LNCAP (cell line): ENCODE data around the gene EN1.

ENCODE experiments used
- CTCF ChIP-seq: fragments of 450-650 bp; IDR thresholded peaks from 2 replicates; pipeline ENCODE4 v1.5.1; 2017; ENCODE audit warnings: mild to moderate bottlenecking

The EN1 gene

GRCh38 chr2:118854507-118855345 lies 7.3 kb upstream of the EN1 start:
- no peak for TF ChIP-seq CTCF

DNA sequence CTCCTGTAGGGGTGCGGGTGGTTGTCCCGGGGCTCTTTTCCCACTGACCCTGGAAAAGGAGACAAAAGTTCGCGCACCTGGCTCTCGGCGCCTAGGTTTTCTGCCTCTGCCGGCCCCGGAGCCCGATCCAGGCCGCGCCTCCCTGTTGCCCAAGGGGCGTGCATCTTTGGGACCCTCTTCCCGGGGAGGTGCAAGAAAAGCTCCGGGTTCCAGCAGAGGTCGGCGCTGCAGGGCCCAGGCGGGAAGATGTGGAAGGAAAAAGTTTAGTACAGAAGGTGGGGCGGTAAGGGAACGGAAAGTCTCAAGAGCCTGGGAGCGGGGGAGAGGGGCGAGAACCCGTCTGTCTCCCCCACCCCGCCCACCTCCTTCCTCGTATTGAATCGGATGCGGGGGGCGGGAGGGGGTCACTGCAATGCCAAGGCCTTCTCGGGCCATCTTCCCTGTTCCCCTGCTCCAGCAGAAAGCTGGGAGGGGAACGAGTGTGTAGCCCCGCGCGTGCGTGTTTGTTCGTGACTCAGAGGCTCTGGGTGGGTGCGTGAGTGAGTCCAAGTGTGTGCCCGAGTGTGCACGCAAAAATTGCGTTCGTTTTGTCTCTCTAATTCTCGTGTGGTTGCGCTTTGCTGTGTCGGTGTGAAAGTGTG lies 6.3 kb upstream of the EN1 start:
- no peak for TF ChIP-seq CTCF

- no peak for TF ChIP-seq CTCF
These were observed 5.7 kb upstream of the EN1 start for GRCh38 chr2:118853129-118853640.

- TF ChIP-seq CTCF, result no peak
These were observed 5.2 kb upstream of the EN1 start for GRCh38 chr2:118852605-118853128.

DNA sequence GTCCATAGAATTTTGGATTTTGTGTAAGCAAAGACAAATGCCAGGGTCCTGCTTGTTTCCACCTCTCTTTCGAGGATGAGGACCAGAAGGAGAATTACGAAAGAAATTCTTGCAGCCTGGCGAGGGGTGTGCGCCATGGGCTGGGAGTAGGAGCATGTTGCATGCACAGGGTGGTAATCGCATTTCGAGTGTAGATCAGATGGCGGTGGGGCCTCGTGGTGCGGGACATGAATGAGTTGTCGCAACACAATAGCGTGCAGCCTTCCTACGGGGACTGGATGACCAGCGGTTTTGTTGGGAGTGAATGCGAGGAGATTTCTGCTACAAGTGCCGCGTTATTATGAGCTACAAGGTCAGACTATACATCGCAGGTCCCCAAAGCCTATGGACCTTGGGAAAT lies 4.2 kb upstream of the EN1 start:
- no peak for TF ChIP-seq CTCF

GRCh38 chr2:118850901-118851415 lies 3.5 kb upstream of the EN1 start:
- TF ChIP-seq CTCF, result no peak

GRCh38 chr2:118850168-118850900 lies 2.9 kb upstream of the EN1 start:
- no peak for TF ChIP-seq CTCF
